Hematopoietic multipotent progenitor cell treated with erythropoietin and hydrocortisone succinate and interleukin-3 and kit ligand, for 4 days (in vitro differentiated cells): ENCODE measurements around the gene TNFAIP3.
"Not testable (repeated sequence)": the region's sequence is repeated elsewhere in the genome, so short reads cannot be mapped to it uniquely, and the experiment has no call there.

Source experiments
- DNase-seq: peaks from one replicate; pipeline ENCODE4 v3.0.0-alpha.2; 2015

The TNFAIP3 gene

DNA sequence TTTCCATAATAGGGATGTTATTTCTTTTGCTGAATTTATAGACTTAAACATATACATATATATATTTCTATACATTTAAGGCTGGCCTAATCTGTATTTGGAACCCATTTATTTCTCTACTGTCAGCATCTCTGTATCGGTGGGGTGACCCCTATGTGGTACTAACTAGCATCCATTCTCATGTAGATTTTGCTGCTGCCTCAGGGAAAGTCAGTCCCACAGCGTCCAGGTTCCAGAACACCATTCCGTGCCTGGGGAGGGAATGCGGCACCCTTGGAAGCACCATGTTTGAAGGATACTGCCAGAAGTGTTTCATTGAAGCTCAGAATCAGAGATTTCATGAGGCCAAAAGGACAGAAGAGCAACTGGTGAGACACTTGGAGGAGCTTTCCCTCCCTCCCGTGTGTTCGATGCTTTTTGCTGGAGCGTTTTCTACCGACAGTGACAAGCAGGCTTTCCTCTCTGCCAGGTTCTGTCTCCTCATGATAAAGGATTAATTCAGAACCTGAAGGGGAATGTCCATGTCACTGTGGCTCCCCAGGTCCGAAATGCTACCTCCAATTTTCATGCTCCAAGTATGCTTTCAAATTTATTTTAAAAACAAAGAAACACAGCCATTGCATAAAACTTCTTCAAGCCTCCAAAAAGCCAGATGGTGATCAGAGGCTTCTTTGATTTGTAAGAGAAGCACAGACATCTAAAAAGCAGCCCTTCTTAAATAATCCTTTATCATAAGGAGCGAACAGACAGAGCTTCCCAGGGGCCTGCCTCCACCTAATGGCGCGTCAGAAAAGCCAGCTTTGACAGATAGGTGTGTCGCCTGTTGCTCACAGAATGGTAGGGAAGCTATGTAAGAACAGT, 13.1 kb downstream of the TNFAIP3 start:
- no peak for DNase-seq

- no peak for DNase-seq
Observed at GRCh38 chr6:137880746-137881521, 13.9 kb downstream of the TNFAIP3 start.

DNA sequence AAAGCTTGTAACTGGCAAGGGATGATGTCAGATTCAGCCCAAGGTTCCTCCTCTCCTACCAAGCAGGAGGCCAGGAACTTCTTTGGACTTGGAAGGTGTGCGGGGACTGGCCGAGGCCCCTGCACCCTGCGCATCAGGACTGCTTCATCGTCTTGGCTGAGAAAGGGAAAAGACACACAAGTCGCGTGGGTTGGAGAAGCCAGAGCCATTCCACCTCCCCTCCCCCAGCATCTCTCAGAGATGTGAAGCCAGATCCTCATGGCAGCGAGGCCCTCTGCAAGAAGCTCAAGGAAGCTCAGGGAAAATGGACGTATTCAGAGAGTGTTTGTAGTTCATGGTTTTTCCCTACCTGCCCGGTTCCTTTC, 14.4 kb downstream of the TNFAIP3 start:
- no peak for DNase-seq

DNA sequence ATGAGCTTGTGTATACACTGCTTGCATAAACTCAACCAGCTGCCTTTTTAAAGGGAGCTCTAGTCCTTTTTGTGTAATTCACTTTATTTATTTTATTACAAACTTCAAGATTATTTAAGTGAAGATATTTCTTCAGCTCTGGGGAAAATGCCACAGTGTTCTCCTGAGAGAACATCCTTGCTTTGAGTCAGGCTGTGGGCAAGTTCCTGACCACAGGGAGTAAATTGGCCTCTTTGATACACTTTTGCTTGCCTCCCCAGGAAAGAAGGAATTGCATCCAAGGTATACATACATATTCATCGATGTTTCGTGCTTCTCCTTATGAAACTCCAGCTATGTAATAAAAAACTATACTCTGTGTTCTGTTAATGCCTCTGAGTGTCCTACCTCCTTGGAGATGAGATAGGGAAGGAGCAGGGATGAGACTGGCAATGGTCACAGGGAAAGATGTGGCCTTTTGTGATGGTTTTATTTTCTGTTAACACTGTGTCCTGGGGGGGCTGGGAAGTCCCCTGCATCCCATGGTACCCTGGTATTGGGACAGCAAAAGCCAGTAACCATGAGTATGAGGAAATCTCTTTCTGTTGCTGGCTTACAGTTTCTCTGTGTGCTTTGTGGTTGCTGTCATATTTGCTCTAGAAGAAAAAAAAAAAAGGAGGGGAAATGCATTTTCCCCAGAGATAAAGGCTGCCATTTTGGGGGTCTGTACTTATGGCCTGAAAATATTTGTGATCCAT, 15.3 kb downstream of the TNFAIP3 start:
- peak; percentile 77 for DNase-seq

DNA sequence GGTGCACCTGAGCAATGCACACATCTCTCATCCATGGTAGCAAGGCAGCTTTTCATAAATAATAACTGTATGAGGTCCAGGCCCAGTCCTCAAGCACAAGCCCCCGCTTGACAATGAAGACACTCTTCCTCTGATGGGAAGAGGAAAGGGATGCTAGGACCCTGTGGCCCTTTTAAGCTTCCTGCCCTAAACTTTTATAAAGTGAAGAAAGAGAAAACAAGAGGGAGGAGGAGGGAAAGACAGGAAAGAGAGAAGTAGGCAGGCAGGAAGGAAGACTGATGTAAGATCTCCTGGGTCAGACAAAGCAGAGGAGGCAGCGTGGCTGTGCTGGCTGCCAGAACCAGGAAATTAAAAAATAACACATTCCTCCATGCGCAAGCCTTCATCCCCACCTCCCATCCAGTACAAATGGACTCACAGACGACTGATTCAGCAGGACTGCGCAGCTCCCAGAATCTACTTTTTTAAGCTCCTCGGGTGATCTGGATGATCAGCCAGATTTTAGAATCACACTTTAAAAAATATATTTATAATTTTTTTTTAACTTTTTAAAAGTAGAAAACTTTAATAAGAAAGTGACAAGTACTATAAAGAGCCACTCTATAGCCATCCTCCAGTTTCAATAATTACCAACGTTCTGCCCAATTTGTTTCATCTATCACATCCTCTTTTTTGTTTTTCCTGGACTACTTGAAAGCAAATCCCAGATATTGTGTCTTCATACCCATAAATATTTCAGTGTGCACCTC, 16.5 kb downstream of the TNFAIP3 start:
- DNase-seq: peak; percentile 52

DNA sequence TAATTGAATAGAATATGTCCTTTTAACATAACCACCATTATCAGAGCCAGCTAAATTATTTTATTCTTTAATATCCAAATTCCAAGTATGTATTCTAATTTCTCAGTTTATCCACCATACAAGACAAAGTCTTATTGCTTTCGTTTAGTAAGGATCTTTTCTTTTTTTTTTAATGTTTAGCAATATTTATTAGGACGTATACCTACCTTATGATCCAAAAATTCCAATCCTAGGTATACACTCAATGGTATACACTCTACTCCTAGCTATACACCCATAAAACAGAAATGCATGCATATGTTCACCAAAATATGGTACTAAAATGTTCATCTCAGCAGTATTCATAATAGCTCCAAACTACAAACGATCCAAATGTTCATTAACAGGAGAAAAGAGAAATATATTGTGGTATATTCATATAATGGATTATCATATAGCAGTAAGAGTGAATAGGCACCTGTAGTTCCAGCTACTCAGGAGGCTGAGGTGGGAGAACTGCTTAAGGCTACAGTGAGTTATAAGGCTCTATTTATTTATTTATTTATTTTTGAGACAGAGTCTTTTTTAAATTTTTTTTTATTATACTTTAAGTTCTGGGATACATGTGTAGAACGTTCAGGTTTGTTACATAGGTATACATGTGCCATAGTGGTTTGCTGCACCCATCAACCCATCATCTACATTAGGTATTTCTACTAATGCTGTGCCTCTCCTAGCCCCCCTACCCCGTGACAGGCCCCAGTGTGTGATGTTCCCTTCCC, 17.3 kb downstream of the TNFAIP3 start:
- no peak for DNase-seq

DNA sequence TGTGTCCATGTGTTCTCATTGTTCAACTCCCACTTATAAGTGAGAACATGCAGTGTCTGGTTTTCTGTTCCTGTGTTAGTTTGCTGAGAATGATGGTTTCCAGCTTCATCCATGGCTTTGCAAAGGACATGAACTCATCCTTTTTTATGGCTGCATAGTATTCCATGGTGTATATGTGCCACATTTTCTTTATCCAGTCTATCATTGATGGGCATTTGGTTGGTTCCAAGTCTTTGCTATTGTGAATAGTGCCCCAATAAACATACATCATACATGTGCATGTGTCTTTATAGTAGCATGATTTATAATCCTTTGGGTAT, 17.8 kb downstream of the TNFAIP3 start:
- not testable (repeated sequence) for DNase-seq

- not testable (repeated sequence) for DNase-seq
Observed at GRCh38 chr6:137886226-137886625, 19.2 kb downstream of the TNFAIP3 start.

DNA sequence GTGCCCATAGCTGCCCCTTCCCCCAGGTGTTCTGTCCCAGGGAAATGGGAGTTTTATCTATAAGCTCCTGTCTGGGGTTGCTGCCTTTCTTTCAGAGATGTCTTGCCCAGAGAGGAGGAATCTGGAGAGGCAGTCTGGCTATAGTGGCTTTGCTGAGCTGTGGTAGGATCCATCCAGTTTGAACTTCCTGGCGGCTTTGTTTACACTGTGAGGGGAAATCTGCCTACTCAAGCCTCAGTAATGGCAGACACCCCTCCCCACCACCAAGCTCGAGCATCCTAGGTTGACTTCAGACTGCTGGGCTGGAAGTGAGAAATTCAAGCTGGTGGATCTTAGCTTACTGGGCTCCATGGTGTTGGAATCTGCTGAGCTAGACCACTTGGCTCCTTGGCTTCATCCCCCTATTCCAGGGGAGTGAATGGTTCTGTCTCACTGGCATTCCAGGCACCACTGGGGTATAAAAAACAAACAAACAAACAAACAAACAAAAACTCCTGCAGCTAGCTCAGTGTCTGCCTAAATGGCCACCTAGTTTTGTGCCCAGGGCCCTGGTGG, 24.0 kb downstream of the TNFAIP3 start:
- DNase-seq: no peak

DNA sequence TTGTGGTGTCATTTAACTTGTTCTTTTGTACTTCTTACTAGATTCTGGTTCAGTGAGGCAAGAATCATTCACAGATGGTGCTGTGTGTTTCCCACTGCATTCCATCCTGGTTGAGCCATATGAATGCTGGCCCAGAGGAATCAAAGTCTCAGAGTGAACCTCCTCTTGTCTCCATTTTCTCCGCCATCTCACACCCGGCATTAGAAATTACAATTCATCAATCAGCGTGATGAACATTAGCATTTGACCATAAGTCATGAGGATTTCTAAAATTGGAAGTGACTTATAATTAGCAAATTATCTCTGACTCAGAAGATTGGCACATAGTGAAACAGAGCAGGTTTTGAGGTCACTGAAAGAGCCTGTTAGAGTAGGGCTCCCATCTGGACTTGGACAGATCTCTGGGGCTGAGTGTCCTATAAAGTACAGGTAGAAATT, 25.2 kb downstream of the TNFAIP3 start:
- no peak for DNase-seq

DNA sequence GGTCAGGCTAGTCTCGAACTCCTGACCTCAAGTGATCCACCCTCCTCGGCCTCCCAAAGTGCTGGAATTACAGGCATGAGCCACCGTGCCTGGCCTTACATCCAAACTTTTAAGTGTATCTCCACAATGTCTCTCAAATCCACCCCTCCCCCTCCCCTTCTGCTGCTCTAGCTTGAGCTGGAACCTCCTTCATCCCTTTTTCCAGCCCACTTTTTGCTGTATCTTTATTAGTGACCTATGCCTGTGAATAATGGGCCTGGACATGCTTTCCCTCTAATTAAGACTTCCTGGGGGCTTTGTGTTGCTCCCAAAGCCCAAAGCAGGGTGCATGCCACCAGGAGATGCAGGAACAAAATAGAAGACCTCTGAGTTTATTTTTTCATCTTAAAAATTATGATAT, 26.1 kb downstream of the TNFAIP3 start:
- no peak for DNase-seq

- DNase-seq: no peak
Observed at GRCh38 chr6:137893726-137894125, 26.7 kb downstream of the TNFAIP3 start.

GRCh38 chr6:137894378-137894777, 27.3 kb downstream of the TNFAIP3 start:
- not testable (repeated sequence) for DNase-seq

DNA sequence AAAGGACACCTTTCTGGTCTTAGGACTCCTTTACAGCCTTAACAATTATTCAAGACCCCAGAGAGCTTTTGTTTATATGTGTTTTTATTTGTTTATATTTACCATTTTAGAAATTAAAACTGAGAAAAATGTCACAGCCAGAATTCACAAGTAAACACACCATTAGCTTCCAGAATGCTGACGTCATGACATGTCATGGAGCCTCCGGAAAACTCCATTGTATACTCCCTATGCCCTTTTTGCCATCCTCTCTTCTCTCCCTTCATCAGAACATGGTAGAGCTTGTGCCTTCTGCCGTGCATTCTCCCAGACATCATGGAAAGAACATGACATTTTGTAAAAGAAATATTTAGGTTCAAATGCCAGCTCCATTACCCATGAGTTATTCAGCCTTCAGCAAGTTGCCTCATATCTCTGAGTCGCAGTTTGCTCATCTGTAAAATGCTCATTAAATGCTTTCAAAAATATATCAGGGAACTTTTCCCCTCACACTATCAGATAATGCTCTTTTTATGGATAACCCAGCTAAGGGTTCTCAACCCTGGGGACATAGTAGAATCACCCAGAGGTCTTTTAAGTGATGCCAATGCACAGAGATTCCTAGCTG, 27.8 kb downstream of the TNFAIP3 start:
- no peak for DNase-seq

GRCh38 chr6:137896647-137897046, 29.6 kb downstream of the TNFAIP3 start:
- no peak for DNase-seq

DNA sequence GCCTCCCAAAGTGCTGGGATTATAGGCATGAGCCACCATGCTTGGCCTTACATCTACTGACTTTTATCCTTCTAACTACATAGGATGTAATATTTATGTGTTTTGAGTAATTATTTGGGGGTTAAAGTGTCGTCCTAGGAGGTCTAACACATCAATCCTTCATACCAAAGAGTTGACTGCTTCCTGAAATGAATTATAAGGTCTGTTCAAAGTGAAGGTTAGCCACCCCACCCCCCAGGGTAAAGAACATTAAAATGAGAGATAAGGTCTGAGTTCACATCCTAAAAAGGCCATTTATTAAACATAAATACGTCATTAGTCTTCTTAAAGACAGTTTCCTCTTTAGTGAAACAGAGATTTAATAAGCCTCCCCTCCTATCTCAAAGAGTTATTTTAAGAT, 33.8 kb downstream of the TNFAIP3 start:
- DNase-seq: no peak

- DNase-seq: no peak
Observed at GRCh38 chr6:137901454-137901853, 34.4 kb downstream of the TNFAIP3 start.

GRCh38 chr6:137902699-137903098, 35.6 kb downstream of the TNFAIP3 start:
- DNase-seq: no peak

- DNase-seq: no peak
Observed at GRCh38 chr6:137903274-137903932, 36.3 kb downstream of the TNFAIP3 start.

GRCh38 chr6:137903933-137904821, 37.1 kb downstream of the TNFAIP3 start:
- DNase-seq: peak; percentile 76
